AG04450 (cell line): ENCODE results near the gene APH1B. TPM values are rescaled to one million over a fixed set of nuclear protein-coding genes. Genes with fewer than 3 reads are reported as not detected.

Experiments used
- CTCF ChIA-PET: fragments of 300-600, 350-600 bp; formaldehyde crosslinking; extraction: SDS; loops from one replicate; lab custom pipeline; 2022; ENCODE audit warnings: antibody characterized with exemption, inconsistent platforms; lab: Charles Lee
- POLR2A ChIA-PET: fragments of 350-600 bp; formaldehyde crosslinking; extraction: SDS; loops from one replicate; lab custom pipeline; 2021; ENCODE audit warnings: antibody characterized with exemption, inconsistent platforms; lab: Yijun Ruan, JAX
- DNase-seq: peaks from one replicate; pipeline ENCODE4 v3.0.0-alpha.2; 2011; ENCODE audit warnings: low read depth, low spot score
- H3K27ac ChIP-seq: one replicate; pipeline ENCODE4 v1.5.1; 2012; ENCODE audit warnings: low read depth, low read length, control low read depth
- H3K27me3 ChIP-seq: one replicate; pipeline ENCODE4 v1.6.0; 2012; ENCODE audit warnings: low read length; ENCODE audit not compliant: control insufficient read depth, insufficient read depth
- H3K4me3 ChIP-seq: 2 replicates; pipeline ENCODE4 v1.5.1; 2011; ENCODE audit warnings: mild to moderate bottlenecking, low read depth, low read length, control low read depth
- H3K9me3 ChIP-seq: 2 replicates; pipeline ENCODE4 v1.5.1; 2012; ENCODE audit warnings: low read length; ENCODE audit not compliant: control insufficient read depth, insufficient read depth
- CTCF ChIP-seq: IDR thresholded peaks from 2 replicates; pipeline ENCODE4 v1.5.1; 2011; ENCODE audit warnings: low read depth, low read length, control low read depth, inconsistent platforms
- polyA plus RNA-seq: library from polyadenylated mRNA; depleted of rRNA; stranded (reverse); fragments of >200 nt; gene quantifications from 2 replicates; pipeline ENCODE4 v1.2.3, GENCODE V29; 2011

Gene APH1B
- polyA plus RNA-seq, 1 experiment, result 17.9 TPM

GRCh38 chr15:63353887-63354286 is 76.5 kb downstream of the APH1B start:
- POLR2A ChIA-PET, result no interaction called here
- Histone ChIP-seq H3K9me3 (no peaks in the 10 kb centered on the region), H3K4me3 (no peak overlapping the region), H3K27me3 (no peaks in the 10 kb centered on the region), H3K27ac (no peak overlapping the region)
- DNase-seq, result no peak
- CTCF ChIA-PET, result no interaction called here
- no peak for TF ChIP-seq CTCF

- H3K27me3 ChIP-seq, result no peaks in the 10 kb centered on the region
- CTCF ChIA-PET, result no interaction called here
- POLR2A ChIA-PET, result interaction anchor here (0.6 kb wide), 1 partner anchor 302 kb away, joined by 6 read pairs; no protein-coding TSS in a partner anchor
- H3K4me3 ChIP-seq, result no peak overlapping the region
- DNase-seq, result no peak
- H3K9me3 ChIP-seq, result no peaks in the 10 kb centered on the region
- no peak overlapping the region for H3K27ac ChIP-seq
- no peak for TF ChIP-seq CTCF
Observed at GRCh38 chr15:63354821-63355650, 77.6 kb downstream of the APH1B start.

- DNase-seq, result no peak
- H3K9me3 ChIP-seq, result no peaks in the 10 kb centered on the region
- no peak overlapping the region for H3K27ac ChIP-seq
- H3K4me3 ChIP-seq, result no peak overlapping the region
- no peak for TF ChIP-seq CTCF
- POLR2A ChIA-PET, result no interaction called here
- CTCF ChIA-PET, result no interaction called here
- no peaks in the 10 kb centered on the region for H3K27me3 ChIP-seq
Observed at GRCh38 chr15:63357061-63357460, 79.7 kb downstream of the APH1B start.

- ChIA-PET POLR2A (no interaction called here), CTCF (no interaction called here)
- Histone ChIP-seq H3K4me3 (no peak overlapping the region), H3K27me3 (no peaks in the 10 kb centered on the region), H3K27ac (no peak overlapping the region), H3K9me3 (no peaks in the 10 kb centered on the region)
- no peak for DNase-seq
- TF ChIP-seq CTCF, result no peak
Observed at GRCh38 chr15:63357731-63358130, 80.3 kb downstream of the APH1B start.

- Histone ChIP-seq H3K27ac (no peak overlapping the region), H3K9me3 (no peaks in the 10 kb centered on the region), H3K4me3 (no peak overlapping the region), H3K27me3 (no peaks in the 10 kb centered on the region)
- ChIA-PET POLR2A (no interaction called here), CTCF (no interaction called here)
- DNase-seq, result no peak
- no peak for TF ChIP-seq CTCF
Observed at GRCh38 chr15:63358241-63359029, 81.0 kb downstream of the APH1B start.
